Lung (tissue), 12 donors: ENCODE data around the gene CDC42SE1. TPM values are rescaled to one million over a fixed set of nuclear protein-coding genes. Genes with fewer than 3 reads are reported as not detected.

Experiments
- ATAC-seq: fragments of 200-7000 bp; cut with Tn5 transposase; one replicate; pipeline ENCODE4 v1.9.1; 2020; ENCODE audit warnings: moderate number of reproducible peaks; ENCODE audit not compliant: insufficient read depth, low FRiP score
- DNase-seq, 3 donors: peaks; one replicate each; pipeline ENCODE4 v3.0.0-alpha.2; 2013 to 2017
- H3K27ac ChIP-seq, 2 donors: one replicate each; pipeline ENCODE4 v1.5.1; 2013; ENCODE audit warnings: mild to moderate bottlenecking in 2 of 2, moderate library complexity in 2 of 2, control low read depth in 1 of 2, inconsistent platforms in 1 of 2, low read depth in 1 of 2, low read length in 1 of 2
- H3K27me3 ChIP-seq, 3 donors: one replicate each; pipeline ENCODE4 v1.5.1; 2013; ENCODE audit warnings: low read length in 2 of 3; ENCODE audit not compliant: control insufficient read depth in 3 of 3, insufficient read depth in 3 of 3
- H3K36me3 ChIP-seq, 4 donors: one replicate each; pipeline ENCODE4 v1.5.1; 2013; ENCODE audit warnings: low read length in 4 of 4, mild to moderate bottlenecking in 1 of 4, moderate library complexity in 1 of 4; ENCODE audit not compliant: control insufficient read depth in 4 of 4, insufficient read depth in 4 of 4
- H3K4me1 ChIP-seq, 5 donors: one replicate each; pipeline ENCODE4 v1.5.1; 2013; ENCODE audit warnings: low read length in 5 of 5, mild to moderate bottlenecking in 2 of 5, moderate library complexity in 1 of 5; ENCODE audit not compliant: control insufficient read depth in 5 of 5, insufficient read depth in 5 of 5
- H3K4me3 ChIP-seq: one replicate; pipeline ENCODE4 v1.5.1; 2013; ENCODE audit warnings: mild to moderate bottlenecking, control low read depth, moderate library complexity
- H3K9ac ChIP-seq, 2 donors: one replicate each; pipeline ENCODE4 v1.5.1; 2013; ENCODE audit warnings: low read length in 2 of 2, control low read depth in 1 of 2; ENCODE audit not compliant: insufficient read depth in 1 of 2
- H3K9me3 ChIP-seq, 4 donors: one replicate each; pipeline ENCODE4 v1.5.1; 2013; ENCODE audit warnings: low read length in 3 of 4, mild to moderate bottlenecking in 1 of 4, moderate library complexity in 1 of 4; ENCODE audit not compliant: control insufficient read depth in 4 of 4, insufficient read depth in 3 of 4
- WGBS, 2 donors: extraction: QIAGEN DNeasy Blood & Tissue Kit; methylation state at CpG; one replicate each; pipeline ENCODE4 v1.1.7; 2013; 5-methylcytosine and 5-hydroxymethylcytosine counted together
- polyA plus RNA-seq, 2 donors: library from polyadenylated mRNA; stranded (reverse); fragments of 200-250 nt; gene quantifications; one replicate each; pipeline ENCODE4 v1.2.1, GENCODE V29; 2013
- total RNA-seq, 2 donors: library from RNA; depleted of rRNA in 1 of 2; stranded (reverse); fragments of >200 nt in 1 of 2; gene quantifications; one replicate each; pipeline ENCODE4 v1.2.1, GENCODE V29; 2014 to 2021
- TF ChIP-seq, protein P1 (sequence below): IDR thresholded peaks from 2 replicates; pipeline ENCODE4 v1.5.1; 2012; ENCODE audit warnings: mild to moderate bottlenecking; ENCODE audit errors: control extremely low read depth, extremely low read depth
- donor health status: control.
- donor health status: control.
- donor health status: Bipolar disorder and iron deficiency.
- donor health status: healthy.
- donor health status: DM: yes; HTN: yes; CAD: no.

CDC42SE1 gene
- total and polyA plus RNA-seq, 4 donors: 38.4 to 147 (median 95.5) TPM

DNA sequence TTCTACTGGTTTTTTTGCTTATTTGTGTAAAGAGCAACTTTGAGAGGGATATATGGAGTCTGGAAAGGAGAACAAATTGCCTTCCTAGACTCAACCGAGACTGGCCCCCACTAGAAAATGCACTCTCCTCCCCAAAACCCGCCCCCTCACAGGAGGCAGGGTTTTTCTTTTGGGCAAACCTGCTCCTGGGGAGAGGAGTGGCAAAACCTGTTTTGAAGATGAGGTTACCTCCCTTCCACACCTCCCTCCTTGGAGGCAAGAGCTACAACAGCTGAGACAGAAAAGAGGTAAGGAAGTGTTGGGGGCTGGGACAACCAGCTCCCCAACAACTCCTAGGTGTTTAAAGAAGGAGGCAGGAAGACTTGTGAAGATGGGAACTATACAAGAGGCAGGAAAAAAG is 23.1 kb downstream of the CDC42SE1 start, which contains the start of gene BNIPL:
TSS of gene BNIPL (plus strand) at position 231 of the 400 bp plus-strand sequence. CDS start at position 371, 140 bp downstream.
- DNase-seq: peak in 1 of 3 donors; percentile 49

GRCh38 chr1:151035167-151035566 is 24.3 kb downstream of the CDC42SE1 start:
- DNase-seq (no peak), ATAC-seq (no peak)
- H3K27ac ChIP-seq: no peak overlapping the region
- H3K9me3 ChIP-seq: no peaks in the 10 kb centered on the region
- TF ChIP-seq, protein P1, sequence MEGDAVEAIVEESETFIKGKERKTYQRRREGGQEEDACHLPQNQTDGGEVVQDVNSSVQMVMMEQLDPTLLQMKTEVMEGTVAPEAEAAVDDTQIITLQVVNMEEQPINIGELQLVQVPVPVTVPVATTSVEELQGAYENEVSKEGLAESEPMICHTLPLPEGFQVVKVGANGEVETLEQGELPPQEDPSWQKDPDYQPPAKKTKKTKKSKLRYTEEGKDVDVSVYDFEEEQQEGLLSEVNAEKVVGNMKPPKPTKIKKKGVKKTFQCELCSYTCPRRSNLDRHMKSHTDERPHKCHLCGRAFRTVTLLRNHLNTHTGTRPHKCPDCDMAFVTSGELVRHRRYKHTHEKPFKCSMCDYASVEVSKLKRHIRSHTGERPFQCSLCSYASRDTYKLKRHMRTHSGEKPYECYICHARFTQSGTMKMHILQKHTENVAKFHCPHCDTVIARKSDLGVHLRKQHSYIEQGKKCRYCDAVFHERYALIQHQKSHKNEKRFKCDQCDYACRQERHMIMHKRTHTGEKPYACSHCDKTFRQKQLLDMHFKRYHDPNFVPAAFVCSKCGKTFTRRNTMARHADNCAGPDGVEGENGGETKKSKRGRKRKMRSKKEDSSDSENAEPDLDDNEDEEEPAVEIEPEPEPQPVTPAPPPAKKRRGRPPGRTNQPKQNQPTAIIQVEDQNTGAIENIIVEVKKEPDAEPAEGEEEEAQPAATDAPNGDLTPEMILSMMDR: no peak
- peaks cover 0 to 14% (median 0%) of the 10 kb centered on the region in 5 donors for H3K4me1 ChIP-seq
- WGBS, 2 donors: 86 to 91% methylated on average over 3 of the region's 3 CpGs
- no peaks in the 10 kb centered on the region for H3K27me3 ChIP-seq
- H3K36me3 ChIP-seq: peaks cover 0 to 25% (median 13%) of the 10 kb centered on the region in 4 donors
- H3K4me3 ChIP-seq: no peak overlapping the region
- no peak overlapping the region for H3K9ac ChIP-seq

More for the DNA sequence above, 23.1 kb downstream of the CDC42SE1 start, which contains the start of gene BNIPL:
- peaks cover 0 to 20% (median 12%) of the 10 kb centered on the region in 4 donors for H3K36me3 ChIP-seq
- no peak for ATAC-seq
- H3K9me3 ChIP-seq: no peaks in the 10 kb centered on the region
- WGBS, 2 donors: 68 to 71% methylated on average over 2 of the region's 2 CpGs
- H3K4me1 ChIP-seq: peaks cover 0 to 14% (median 0%) of the 10 kb centered on the region in 5 donors
- H3K9ac ChIP-seq: no peak within 1 kb of the TSS
- H3K27me3 ChIP-seq: no peaks in the 10 kb centered on the region
- no peak within 1 kb of the TSS for H3K4me3 ChIP-seq
- H3K27ac ChIP-seq: peak within 1 kb of the TSS in 1 of 2 donors; percentile 48
- TF ChIP-seq, protein P1: no peak

DNA sequence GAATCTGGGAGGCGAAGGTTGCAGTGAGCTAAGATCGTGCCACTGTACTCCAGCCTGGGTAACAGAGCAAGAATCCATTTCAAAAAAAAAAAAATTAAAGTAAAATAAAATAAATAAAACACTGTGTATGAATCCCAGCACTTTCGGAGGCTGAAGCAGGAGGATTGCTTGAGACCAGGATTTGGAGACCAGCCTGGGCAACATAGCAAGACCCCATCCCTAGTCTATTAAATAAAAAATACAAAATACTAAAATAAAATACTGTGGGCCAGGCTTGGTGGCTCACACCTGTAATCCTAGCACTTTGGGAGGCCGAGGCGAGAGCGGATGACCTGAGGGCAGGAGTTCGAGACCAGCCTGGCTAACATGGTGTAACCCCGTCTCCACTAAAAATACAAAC is 27.3 kb downstream of the CDC42SE1 start:
- DNase-seq: no peak
- Histone ChIP-seq H3K9me3 (no peaks in the 10 kb centered on the region), H3K9ac (no peak overlapping the region), H3K4me1 (peaks cover 0 to 8% (median 0%) of the 10 kb centered on the region in 5 donors), H3K27me3 (no peaks in the 10 kb centered on the region), H3K27ac (no peak overlapping the region), H3K36me3 (peaks cover 6 to 28% (median 23%) of the 10 kb centered on the region in 4 donors), H3K4me3 (no peak overlapping the region)
- 98% methylated on average over 8 of the region's 8 CpGs for WGBS, 2 donors
- TF ChIP-seq, protein P1: no peak
- no peak for ATAC-seq

GRCh38 chr1:151026460-151026859 is 33.0 kb downstream of the CDC42SE1 start:
- Histone ChIP-seq H3K36me3 (peaks cover 9 to 29% (median 16%) of the 10 kb centered on the region in 4 donors), H3K9me3 (no peaks in the 10 kb centered on the region), H3K4me1 (peaks cover 0 to 3% (median 0%) of the 10 kb centered on the region in 5 donors), H3K4me3 (no peak overlapping the region), H3K9ac (no peak overlapping the region), H3K27me3 (no peaks in the 10 kb centered on the region), H3K27ac (no peak overlapping the region)
- ATAC-seq (no peak), DNase-seq (no peak)
- TF ChIP-seq, protein P1: no peak
